Astrocyte (in vitro differentiated cells and primary cell): ENCODE results near the gene DGKI. TPM values are rescaled to one million over a fixed set of nuclear protein-coding genes. Genes with fewer than 3 reads are reported as not detected.
A peak's percentile ranks its signal among the peaks of the same experiment; 100 is the strongest.

Source experiments
- DNase-seq: peaks from one replicate; pipeline ENCODE4 v3.0.0-alpha.2; 2010; ENCODE audit warnings: low read depth
- FAIRE-seq: peaks from 2 replicates; lab custom pipeline; 2011; peaks lifted over from hg19 to GRCh38; lab: Jason Lieb, UNC
- H2AFZ ChIP-seq: 2 replicates; pipeline ENCODE4 v1.6.0; 2012; ENCODE audit warnings: low read depth, low read length, inconsistent platforms
- H3K27ac ChIP-seq: 2 replicates; pipeline ENCODE4 v1.5.1; 2011; ENCODE audit warnings: low read depth, low read length, inconsistent platforms
- H3K27me3 ChIP-seq: 2 replicates; pipeline ENCODE4 v1.6.0; 2011; ENCODE audit warnings: low read length, inconsistent platforms; ENCODE audit not compliant: insufficient read depth
- H3K36me3 ChIP-seq: 2 replicates; pipeline ENCODE4 v1.5.1; 2011; ENCODE audit warnings: low read length, inconsistent platforms; ENCODE audit not compliant: insufficient read depth
- H3K4me1 ChIP-seq: 2 replicates; pipeline ENCODE4 v1.5.1; 2011; ENCODE audit warnings: low read length, inconsistent platforms; ENCODE audit not compliant: insufficient read depth
- H3K4me2 ChIP-seq: 2 replicates; pipeline ENCODE4 v1.6.0; 2012; ENCODE audit warnings: low read length, inconsistent platforms
- H3K4me3 ChIP-seq: 2 replicates; pipeline ENCODE4 v1.5.1; 2011; ENCODE audit warnings: low read depth, mild to moderate bottlenecking, low read length, inconsistent platforms; ENCODE audit not compliant: insufficient read depth
- H3K79me2 ChIP-seq: 2 replicates; pipeline ENCODE4 v1.6.0; 2012; ENCODE audit warnings: mild to moderate bottlenecking, low read length, inconsistent platforms; ENCODE audit not compliant: insufficient read depth
- H3K9ac ChIP-seq: 2 replicates; pipeline ENCODE4 v1.6.0; 2012; ENCODE audit warnings: mild to moderate bottlenecking, low read length, inconsistent platforms
- H3K9me3 ChIP-seq: 2 replicates; pipeline ENCODE4 v1.5.1; 2012; ENCODE audit warnings: low read depth, mild to moderate bottlenecking, low read length, inconsistent platforms; ENCODE audit not compliant: insufficient read depth
- H4K20me1 ChIP-seq: 2 replicates; pipeline ENCODE4 v1.6.0; 2012; ENCODE audit warnings: low read length, inconsistent platforms; ENCODE audit not compliant: insufficient read depth
- H3K27ac Mint-ChIP-seq: one replicate; pipeline ENCODE4 v1.8.0; 2021; ENCODE audit warnings: mild to moderate bottlenecking, mixed read lengths; ENCODE audit not compliant: unreplicated experiment
- H3K27me3 Mint-ChIP-seq: one replicate; pipeline ENCODE4 v1.8.0; 2021; ENCODE audit warnings: low read depth, mixed read lengths; ENCODE audit not compliant: unreplicated experiment
- H3K36me3 Mint-ChIP-seq: one replicate; pipeline ENCODE4 v1.8.0; 2021; ENCODE audit warnings: low read depth, mixed read lengths; ENCODE audit not compliant: unreplicated experiment
- H3K4me1 Mint-ChIP-seq: one replicate; pipeline ENCODE4 v1.8.0; 2021; ENCODE audit warnings: low read depth, mixed read lengths; ENCODE audit not compliant: unreplicated experiment
- H3K4me3 Mint-ChIP-seq: one replicate; pipeline ENCODE4 v1.8.0; 2021; ENCODE audit warnings: mild to moderate bottlenecking, moderate library complexity, mixed read lengths; ENCODE audit not compliant: unreplicated experiment
- H3K9me3 Mint-ChIP-seq: one replicate; pipeline ENCODE4 v1.8.0; 2021; ENCODE audit warnings: mild to moderate bottlenecking, mixed read lengths; ENCODE audit not compliant: unreplicated experiment
- CTCF ChIP-seq: IDR thresholded peaks from 2 replicates; pipeline ENCODE4 v1.5.1; 2011; ENCODE audit warnings: low read depth, mild to moderate bottlenecking, inconsistent platforms, low read length, moderate library complexity; ENCODE audit not compliant: insufficient read depth
- EZH2 ChIP-seq: IDR thresholded peaks from 2 replicates; pipeline ENCODE4 v1.6.1; 2012; ENCODE audit warnings: mild to moderate bottlenecking, low read length, inconsistent platforms; ENCODE audit not compliant: insufficient read depth
- total RNA-seq: library from RNA; stranded (reverse); gene quantifications from 2 replicates; pipeline ENCODE4 v1.2.1, GENCODE V29; 2021

The DGKI gene
- total RNA-seq, 1 donor from 2014 or later = 6.3 TPM

GRCh38 chr7:137547485-137547884, 299.3 kb downstream of the DGKI start:
- no peak overlapping the region for H3K4me2 ChIP-seq
- H3K27ac ChIP-seq = no peak overlapping the region

GRCh38 chr7:137546671-137547070, 300.1 kb downstream of the DGKI start:
- Histone ChIP-seq H3K9me3 (no peaks in the 10 kb centered on the region), H3K9ac (no peak overlapping the region), H3K4me3 (no peak overlapping the region), H3K79me2 (no peaks in the 10 kb centered on the region), H3K36me3 (no peaks in the 10 kb centered on the region), H2AFZ (no peak overlapping the region), H3K27ac (no peak overlapping the region), H4K20me1 (no peaks in the 10 kb centered on the region), H3K27me3 (no peaks in the 10 kb centered on the region), H3K4me1 (peaks cover 3% of the 10 kb centered on the region), H3K4me2 (no peak overlapping the region)
- H3K36me3 Mint-ChIP-seq = peaks cover 11% of the 10 kb centered on the region
- no peak overlapping the region for H3K4me3 Mint-ChIP-seq
- H3K4me1 Mint-ChIP-seq = peaks cover 11% of the 10 kb centered on the region
- DNase-seq (no peak), FAIRE-seq (no peak)
- H3K27ac Mint-ChIP-seq = no peak overlapping the region
- no peaks in the 10 kb centered on the region for H3K27me3 Mint-ChIP-seq
- H3K9me3 Mint-ChIP-seq = peaks cover 6% of the 10 kb centered on the region
- TF ChIP-seq CTCF (no peak), EZH2 (no peak)

More at GRCh38 chr7:137547485-137547884, 299.3 kb downstream of the DGKI start:
- no peaks in the 10 kb centered on the region for H3K9me3 ChIP-seq
- no peak overlapping the region for H2AFZ ChIP-seq
- H3K36me3 ChIP-seq = no peaks in the 10 kb centered on the region
- FAIRE-seq (no peak), DNase-seq (no peak)
- peaks cover 11% of the 10 kb centered on the region for H3K4me1 Mint-ChIP-seq
- H4K20me1 ChIP-seq = no peaks in the 10 kb centered on the region
- no peak overlapping the region for H3K4me3 ChIP-seq
- no peaks in the 10 kb centered on the region for H3K27me3 Mint-ChIP-seq
- peaks cover 4% of the 10 kb centered on the region for H3K9me3 Mint-ChIP-seq
- no peaks in the 10 kb centered on the region for H3K27me3 ChIP-seq
- no peak overlapping the region for H3K9ac ChIP-seq
- peak overlapping the region; percentile 43 for H3K27ac Mint-ChIP-seq
- H3K4me3 Mint-ChIP-seq = no peak overlapping the region
- H3K4me1 ChIP-seq = peaks cover 3% of the 10 kb centered on the region
- TF ChIP-seq CTCF (no peak), EZH2 (no peak)
- no peaks in the 10 kb centered on the region for H3K79me2 ChIP-seq
- H3K36me3 Mint-ChIP-seq = peaks cover 12% of the 10 kb centered on the region

- Histone ChIP-seq H3K4me1 (peaks cover 3% of the 10 kb centered on the region), H3K27ac (no peak overlapping the region), H3K4me2 (no peak overlapping the region), H3K4me3 (no peak overlapping the region), H2AFZ (no peak overlapping the region), H3K9ac (no peak overlapping the region), H3K36me3 (no peaks in the 10 kb centered on the region), H3K79me2 (no peaks in the 10 kb centered on the region), H4K20me1 (no peaks in the 10 kb centered on the region), H3K9me3 (no peaks in the 10 kb centered on the region), H3K27me3 (no peaks in the 10 kb centered on the region)
- DNase-seq = no peak
- Mint-ChIP-seq H3K27ac (no peak overlapping the region), H3K36me3 (peaks cover 10% of the 10 kb centered on the region), H3K4me1 (peaks cover 11% of the 10 kb centered on the region), H3K9me3 (peaks cover 6% of the 10 kb centered on the region), H3K27me3 (no peaks in the 10 kb centered on the region), H3K4me3 (no peak overlapping the region)
- TF ChIP-seq CTCF = no peak
- TF ChIP-seq EZH2 = no peak
- no peak for FAIRE-seq
Observed at GRCh38 chr7:137546009-137546408, 300.8 kb downstream of the DGKI start.
